GM19372 (cell line): ENCODE results near the gene WFDC8.
"Not testable (repeated sequence)": the region's sequence is repeated elsewhere in the genome, so short reads cannot be mapped to it uniquely, and the experiment has no call there.

ENCODE experiments used
- ATAC-seq: cut with Tn5 transposase; IDR thresholded peaks from one replicate; pipeline ENCODE4 v1.9.1; 2021; ENCODE audit warnings: mild to moderate bottlenecking, low read depth, moderate library complexity; ENCODE audit not compliant: unreplicated experiment

The WFDC8 gene

DNA sequence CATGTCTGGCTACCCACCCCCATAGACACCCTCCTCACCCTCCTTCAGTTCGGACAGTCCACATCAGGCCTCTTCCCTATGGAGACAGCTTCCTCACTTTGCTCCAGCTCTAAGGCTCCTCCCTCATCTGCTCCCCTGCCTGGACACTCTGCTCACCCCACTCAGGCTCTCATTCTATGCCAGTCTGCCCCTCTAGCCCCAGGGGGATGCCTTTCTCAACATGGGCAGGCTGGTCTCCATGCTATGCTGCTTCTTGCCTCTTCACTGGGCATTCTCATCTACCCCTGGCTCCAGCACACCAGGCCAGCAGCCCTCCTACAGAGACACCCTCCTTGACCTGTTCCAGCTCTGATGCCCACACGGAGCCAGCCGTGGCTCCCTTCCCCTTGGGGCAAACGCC, at the start of gene WFDC8:
WFDC8 (minus strand) TSS at position 101 of the 400 bp plus-strand sequence; CDS start at position 64, 37 bp downstream.
- ATAC-seq, result no peak

DNA sequence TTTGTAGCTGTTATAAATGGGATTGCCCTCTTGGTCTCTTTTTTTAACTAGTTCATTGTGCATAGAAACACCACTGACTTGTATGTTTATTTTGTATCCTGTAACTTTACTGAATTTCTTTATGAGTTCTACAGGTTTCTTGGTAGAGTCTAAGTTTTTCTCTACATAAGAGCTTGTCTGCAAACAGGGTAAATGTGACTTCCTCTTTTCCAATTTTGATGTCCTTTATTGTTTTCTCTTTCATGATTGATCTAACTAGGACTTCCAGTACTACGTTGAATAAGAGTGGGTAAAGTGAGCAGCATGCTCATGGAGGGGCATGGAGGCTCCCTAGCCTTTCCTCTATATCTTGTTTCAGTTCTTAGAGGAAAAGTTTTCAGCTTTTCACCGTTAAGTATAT, 47.5 kb upstream of the WFDC8 start:
- ATAC-seq, result no peak

DNA sequence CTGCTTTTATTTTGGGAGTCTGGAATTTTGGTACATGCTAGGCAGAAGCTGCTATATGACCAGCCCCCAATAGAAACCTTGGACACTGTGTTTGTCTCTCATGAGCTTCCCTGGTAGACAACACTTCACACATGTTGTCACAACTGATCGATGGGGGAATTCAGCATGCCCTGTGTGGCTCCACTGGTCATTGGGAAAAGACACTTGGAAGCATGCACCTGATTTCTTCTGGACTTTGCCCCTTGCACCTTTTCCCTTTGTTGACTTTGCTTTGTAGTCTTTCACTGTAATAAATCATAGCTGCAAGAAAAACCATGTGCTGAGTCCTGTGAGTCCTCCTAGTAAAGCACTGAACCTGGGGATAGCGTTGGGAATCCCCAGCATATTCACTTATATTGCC, 42.5 kb upstream of the WFDC8 start:
- no peak for ATAC-seq

DNA sequence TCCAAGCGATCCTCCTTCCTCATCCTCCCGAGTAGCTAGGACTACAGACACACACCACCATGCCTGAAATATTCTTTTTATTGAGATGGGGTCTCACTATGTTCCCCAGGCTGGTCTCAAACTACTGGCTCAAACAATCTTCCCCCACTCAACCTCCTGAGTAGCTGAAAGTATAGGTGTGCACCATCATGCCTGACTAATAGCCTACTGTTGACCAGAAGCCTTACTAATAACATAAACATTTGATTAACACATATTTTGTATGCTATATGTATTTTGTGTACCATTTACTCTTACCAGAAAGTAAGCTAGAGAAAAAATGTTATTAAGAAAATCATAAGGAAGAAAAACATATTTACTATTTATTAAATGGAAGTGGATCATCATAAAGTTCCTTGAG, 38.5 kb upstream of the WFDC8 start:
- ATAC-seq, result no peak

DNA sequence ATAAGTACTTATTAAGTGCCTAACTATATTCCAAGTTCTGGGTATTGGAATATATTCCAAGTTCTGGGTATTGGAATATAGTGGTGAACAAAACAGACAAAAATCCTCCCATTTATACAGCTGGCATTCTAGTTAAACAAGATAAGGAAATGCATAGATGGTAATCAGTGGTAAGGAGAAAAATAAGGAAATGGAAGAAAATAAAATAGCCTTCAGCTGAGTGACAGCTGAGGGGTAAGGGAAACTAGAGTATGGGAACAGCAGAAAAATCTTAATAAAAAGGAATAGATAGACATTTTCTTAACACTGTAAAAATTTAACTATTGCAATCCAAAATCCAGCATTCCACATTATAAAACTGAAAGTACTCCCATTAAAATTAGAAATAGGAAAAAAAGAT, 33.2 kb upstream of the WFDC8 start:
- ATAC-seq, result no peak

DNA sequence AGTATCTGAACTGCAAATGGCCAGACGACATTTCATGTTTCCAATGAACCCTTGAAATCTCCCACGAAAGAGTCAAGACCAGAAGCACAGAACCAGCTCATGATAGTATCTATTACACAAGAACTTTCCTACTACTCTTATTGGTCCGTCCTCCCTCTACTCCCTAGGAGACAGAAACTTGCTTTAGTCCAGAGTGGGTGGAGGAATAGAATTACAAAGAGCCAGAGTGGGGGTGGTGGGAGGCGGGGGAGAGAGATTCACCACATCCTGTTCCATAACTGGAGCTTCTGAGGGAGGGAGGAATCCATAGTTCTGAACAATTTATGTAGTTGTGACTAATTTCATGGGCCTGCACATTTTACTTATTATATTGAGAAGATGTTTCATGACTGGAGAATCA, 32.0 kb upstream of the WFDC8 start:
- no peak for ATAC-seq

DNA sequence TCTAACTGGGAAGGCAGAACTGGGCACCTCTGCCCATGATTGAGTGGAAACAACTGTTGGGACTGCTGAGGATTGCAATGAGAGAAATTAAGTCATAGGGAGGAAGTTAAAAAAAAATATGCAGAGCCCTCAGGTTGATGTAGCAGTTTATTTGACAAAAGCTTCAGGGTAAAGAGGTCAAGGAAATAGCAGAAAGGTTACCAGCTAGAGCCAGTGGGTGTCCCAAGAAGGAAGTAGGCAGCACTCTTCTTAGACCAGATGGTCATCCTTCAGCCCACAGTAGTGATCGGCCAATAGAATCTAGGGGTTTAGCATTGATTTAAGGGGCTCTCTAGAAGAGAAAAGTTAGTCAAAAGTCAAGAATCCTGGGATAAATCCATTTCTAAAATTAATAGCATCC, 28.7 kb upstream of the WFDC8 start:
- no peak for ATAC-seq

DNA sequence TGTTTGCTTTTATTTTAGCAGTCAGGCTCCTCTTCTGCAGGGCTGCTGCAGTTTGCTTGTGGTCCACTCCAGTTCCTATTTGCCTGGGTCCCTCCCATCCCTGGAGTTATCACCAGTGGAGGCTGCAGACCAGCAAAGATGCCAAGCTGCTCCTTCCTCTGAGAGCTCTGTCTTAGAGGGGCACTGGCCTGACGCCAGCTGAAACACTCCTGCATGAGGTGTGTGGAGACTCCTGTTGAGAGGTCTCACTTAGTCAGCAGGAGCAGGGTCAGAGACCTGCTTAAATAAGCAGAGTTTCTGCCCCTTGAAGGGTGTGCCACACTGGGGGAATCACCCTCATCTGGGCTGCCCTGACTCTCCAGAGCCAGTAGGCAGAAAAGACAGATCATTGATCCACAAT, 16.2 kb upstream of the WFDC8 start:
- ATAC-seq, result no peak

DNA sequence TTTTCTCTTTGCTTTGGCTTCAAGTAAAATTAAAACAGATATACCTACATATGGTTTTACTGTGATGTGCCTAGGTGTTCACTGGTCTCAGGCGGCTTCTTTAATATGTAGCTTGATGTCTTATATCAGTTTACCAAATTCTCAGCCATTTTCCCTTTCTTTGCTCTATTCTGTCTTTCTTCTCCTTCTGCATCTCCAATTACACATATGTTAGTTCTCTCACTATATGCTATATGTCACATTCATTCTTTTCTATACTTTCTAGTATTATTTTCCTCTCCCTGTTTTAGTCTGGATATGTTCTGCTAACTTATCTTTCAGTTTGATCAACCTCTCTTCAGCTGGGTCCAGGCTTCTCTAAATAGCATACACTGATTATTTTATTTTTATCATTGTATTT, 14.4 kb upstream of the WFDC8 start:
- no peak for ATAC-seq

DNA sequence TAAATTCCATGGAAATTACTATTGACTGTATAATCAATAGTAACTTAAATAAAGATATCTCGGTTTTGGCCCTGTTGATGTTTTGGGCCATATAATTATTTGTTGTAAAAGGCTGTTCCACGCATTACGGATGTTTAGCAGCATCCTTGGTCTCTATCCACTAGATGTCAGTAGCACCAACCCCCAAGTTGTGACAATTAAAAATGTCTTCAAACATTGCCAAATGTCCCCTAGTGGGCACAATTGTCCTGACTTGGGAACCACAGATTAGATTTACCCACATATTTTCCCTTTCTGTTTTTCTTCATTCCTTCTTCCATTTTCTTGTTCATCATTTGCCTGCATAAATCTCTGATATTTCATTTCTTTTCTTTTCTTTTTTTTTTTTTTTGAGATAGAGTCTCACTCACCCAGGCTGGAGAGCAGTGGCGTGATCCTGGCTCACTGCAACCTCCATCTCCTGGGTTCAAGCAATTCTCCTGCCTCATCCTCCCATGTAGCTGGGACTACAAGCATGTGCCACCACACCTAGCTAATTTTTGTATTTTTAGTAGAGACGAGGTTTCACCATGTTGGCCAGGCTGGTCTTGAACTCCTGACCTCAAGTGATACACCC, 13.6 kb upstream of the WFDC8 start:
- no peak for ATAC-seq

DNA sequence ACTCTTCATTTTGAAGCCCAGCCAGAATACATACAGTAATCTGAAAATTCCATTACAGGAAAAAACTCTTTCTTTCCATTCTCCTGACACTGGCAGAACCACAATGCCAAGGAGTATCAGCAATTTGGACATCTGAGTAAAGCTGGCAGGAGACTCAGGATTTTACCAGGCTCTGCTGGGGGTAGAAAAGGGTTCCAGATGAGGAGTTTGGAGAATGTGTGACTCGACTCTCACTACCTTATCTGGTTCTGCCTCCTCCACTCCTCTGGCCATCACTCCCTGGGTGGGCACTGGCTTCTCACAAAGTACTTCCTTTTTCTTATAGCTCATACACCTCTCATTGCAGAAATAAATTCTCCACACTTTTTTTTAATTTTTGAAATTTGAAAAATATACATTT, 10.6 kb upstream of the WFDC8 start:
- no peak for ATAC-seq

DNA sequence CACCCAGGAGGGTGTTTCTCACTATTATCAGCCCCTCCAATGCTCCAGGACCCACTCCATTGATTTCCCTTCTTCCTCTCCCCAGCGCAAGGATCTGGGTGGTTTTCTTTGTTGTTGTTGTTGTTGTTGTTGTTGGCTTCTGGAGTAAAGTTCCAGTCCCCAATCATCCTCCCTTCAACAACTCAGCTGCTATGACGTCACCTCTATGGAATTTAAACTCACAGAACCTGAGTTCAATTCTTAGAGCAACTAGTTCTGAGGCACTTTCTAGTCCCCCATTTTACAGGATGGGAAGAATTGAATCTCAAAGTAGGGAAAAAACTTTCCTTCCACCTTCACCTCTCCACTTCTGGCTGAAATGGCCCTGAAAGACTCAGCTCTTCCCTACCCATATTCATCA, 9.7 kb upstream of the WFDC8 start:
- no peak for ATAC-seq

DNA sequence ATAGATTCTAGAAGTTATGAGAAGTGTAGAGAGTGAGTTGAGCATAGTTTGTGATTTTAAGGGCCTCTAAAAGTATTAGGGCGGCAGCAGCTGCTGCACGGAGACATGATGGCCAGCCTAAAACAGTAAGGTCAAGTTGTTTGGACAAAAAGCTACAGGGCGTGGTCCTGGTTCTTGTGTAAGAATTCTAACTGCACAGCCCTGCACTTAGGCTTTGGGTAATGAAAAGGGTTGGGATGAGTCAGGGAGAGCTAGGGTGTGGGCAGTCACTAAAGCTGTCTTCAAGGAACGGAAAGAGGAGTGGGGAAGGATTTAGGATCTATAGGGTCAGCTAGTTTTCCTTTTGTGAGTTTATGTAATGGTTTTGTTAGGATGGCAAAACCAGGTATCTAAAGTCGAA, 6.9 kb upstream of the WFDC8 start:
- ATAC-seq, result not testable (repeated sequence)

DNA sequence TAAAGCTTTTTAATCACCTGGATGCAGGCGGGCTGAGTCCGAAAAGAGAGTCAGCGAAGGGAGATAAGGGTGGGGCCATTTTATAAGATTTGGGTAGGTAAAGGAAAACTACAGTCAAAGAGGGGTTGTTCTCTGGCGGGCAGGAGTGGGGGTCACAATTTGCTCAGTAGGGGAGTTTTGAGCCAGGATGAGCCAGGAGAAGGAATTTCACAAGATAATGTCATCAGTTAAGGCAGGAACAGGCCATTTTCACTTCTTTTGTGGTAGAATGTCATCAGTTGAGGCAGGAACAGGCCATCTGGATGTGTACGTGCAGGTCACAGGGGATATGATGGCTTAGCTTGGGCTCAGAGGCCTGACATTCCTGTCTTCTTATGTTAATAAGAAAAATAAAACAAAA, 5.2 kb upstream of the WFDC8 start:
- ATAC-seq, result not testable (repeated sequence)

DNA sequence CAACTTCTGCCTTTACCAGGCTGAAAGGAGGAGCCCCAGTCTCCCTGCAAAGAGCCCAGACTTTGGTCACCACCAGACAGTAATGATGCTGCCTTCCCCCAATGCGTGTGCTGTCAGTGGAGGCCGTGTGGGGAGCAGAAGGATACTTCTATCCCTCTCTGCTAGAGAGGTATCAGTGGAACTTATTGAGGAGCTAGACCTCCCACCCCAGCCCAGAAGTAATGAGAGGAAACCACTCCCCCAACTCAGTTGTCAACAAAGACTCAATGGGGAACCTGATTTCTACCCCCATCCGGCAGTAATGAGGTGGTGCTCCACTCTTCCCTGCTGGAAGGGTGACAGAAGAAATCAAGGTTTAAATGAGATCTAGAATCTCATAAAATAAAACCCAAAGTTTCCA, 4.4 kb upstream of the WFDC8 start:
- no peak for ATAC-seq

DNA sequence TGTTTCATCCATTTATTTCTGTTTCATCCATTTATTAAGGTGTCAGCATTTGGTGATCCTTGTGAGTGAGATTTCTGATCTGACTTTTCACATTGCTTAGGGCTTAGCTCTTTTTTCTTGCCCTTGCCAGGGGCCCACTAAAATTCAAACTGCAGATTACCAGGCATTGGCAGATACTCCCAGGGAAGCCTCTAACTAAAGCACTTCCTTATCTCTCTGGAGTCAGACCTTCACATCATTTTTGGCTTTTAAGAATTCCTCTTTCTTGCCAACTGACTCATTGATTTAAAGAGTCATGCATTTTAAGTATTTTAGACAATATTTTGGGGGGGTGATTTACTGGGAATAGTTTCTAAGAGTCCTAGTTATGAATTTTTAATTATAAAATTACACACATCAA, 2.6 kb upstream of the WFDC8 start:
- ATAC-seq, result no peak

DNA sequence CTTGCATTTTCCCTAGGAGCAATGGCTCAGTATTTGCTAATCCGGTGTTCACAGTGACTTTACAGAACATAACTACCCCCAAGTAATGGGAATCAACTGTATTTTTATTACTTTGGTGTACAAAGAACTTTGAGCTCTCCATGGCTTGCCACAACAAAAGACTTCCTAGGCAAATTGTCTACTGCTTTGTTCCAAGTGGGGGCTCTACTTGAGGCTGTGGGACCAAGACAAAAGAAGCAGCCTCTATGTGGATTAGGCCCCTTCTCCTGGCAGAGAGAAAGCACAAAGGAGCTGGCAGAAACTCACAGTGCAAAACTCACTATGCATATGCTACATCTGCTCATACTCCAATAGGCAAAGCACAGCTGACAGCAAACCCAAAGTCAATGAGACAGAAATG, 853 bp downstream of the WFDC8 start:
- no peak for ATAC-seq

DNA sequence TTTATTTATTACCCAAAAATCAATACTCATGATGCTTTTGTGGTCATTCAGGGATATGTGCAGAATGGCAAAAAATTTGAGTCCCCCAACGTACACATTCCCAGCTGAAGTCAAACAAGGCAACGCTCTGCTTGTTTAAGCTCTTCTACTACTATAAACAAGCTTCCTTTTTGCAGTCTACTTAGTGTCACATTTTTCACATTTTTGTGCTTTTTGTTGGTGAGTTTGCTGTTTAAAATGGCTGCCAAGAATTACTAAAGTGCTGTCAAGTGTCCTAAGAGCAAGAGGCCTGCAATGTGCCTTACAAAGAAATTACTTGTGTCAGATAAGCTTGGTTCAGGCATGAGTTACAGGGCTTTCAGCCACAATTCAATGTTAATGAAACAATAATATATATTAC, 2.1 kb downstream of the WFDC8 start:
- no peak for ATAC-seq

DNA sequence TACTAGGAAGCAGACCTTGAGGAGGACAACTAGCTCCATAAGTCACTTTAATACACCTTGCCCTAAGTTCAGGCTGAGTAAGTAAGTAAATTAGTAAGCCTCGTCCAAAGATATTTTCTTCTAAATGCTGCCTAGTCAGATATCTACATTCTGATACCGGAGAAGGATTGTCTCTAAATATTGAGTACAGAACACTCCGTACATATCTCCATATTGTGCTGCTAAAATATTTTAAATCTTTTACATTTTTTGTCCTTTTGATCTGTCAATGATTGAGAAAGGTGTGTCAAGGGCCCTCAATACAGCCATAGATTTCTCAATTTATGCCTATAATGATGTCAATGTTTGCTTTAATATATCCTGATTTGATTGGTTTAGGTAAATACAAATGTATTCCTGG, 3.2 kb downstream of the WFDC8 start:
- ATAC-seq, result no peak

DNA sequence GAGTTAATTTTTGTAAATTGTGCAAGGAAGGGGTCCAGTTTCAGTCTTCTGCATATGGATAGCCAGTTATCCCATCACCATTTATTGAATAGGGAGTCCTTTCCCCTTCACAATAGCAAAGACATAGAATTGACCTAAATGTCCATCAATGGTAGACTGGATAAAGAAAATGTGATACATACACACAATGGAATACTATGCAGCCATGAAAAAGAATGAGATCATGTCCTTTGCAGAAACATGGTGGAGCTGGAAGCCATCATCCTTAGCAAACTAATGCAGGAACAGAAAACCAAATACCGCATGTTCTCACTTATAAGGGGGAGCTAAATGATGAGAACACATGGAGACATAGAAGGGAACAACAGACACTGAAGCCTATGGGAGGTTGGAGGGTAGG, 9.4 kb downstream of the WFDC8 start:
- ATAC-seq, result not testable (repeated sequence)

DNA sequence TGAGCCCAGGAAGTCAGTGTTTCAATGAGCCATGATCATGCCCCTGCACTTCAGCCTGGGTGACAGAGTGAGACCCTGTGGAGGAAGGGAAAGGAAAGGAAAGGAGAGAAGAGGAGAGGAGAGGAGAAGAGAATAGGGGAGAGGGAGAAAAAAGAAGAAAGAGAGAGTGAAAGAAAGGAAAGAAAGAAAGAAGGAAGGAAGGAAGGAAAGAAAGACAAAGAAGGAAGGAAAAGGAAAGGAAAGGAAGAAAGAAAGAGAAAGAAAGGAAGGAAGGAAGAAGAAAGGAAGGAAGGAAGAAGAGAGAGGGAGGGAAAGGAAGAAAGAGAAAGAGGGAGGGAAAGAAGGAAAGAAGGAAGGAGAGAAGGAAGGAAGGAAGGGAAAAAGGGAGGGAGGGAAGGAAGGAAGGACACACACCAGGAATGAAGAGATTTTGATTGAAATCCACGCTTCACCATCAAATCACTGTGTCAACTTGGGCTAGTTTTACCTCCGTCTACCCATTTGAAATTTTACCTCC, 14.3 kb downstream of the WFDC8 start:
- no peak for ATAC-seq

DNA sequence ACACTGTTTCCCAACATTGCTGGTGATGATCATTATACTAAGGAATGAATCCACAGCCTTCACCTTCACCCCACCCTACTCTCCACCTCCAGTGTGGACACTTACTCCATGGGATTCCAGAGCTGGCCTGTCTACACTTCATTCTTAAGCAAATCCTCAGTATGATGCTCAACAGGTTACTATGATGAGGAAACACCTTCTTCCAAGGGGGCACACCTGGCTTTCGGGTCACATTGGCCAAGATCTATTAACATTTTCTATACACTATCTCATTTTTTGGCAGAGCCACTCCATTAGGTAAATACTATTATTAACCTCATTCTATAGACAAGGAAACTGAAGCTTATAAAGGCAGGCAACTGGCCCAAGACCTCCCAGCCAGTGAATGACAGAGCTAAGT, 23.9 kb downstream of the WFDC8 start:
- ATAC-seq, result no peak

DNA sequence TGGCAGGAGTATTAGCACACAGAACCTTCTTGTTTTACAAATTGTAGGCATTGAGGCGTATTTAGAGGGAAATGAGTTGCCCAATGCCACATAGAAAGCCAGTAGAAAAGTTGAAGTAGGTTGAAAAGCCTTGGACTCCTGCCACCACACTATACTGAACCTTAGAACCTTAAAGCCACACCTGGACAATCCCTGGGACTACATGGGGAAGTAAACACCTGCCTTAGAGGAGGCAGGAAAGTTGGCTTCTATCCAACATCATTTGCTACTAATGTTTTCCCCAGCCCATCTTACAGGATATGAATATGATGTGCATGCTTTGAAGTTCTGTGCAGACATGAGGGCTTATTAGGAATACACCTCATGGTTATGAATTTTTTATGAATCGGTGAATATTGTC, 26.6 kb downstream of the WFDC8 start:
- ATAC-seq, result no peak
